Endothelial cell of umbilical vein (primary cell): ENCODE measurements around the gene SCML2. TPM values are rescaled to one million over a fixed set of nuclear protein-coding genes. Genes with fewer than 3 reads are reported as not detected.

ENCODE experiments used
- BruUV-seq: library from RNA; stranded (reverse); fragments of 400-500 nt; replicated peaks from 2 replicates; lab custom pipeline; 2021; lab: Mats Ljungman, UMichigan
- CTCF ChIA-PET: fragments of 300-600, 350-600 bp; sonication (Branson Sonifier 250); formaldehyde crosslinking; loops from one replicate; lab custom pipeline; 2021; ENCODE audit warnings: antibody characterized with exemption, inconsistent platforms; lab: Charles Lee
- POLR2A ChIA-PET: fragments of 300-600, 350-600 bp; sonication (Branson Sonifier 250); formaldehyde crosslinking; loops from one replicate; lab custom pipeline; 2021; ENCODE audit warnings: antibody characterized with exemption, inconsistent platforms; lab: Charles Lee
- DNase-seq: peaks from one replicate; pipeline ENCODE4 v3.0.0-alpha.2; 2011; ENCODE audit warnings: low read depth, low spot score
- FAIRE-seq: peaks from 2 replicates; lab custom pipeline; 2011; peaks lifted over from hg19 to GRCh38; lab: Jason Lieb, UNC
- H2AFZ ChIP-seq: 2 replicates; pipeline ENCODE4 v1.6.0; 2012; ENCODE audit warnings: low read depth, low read length, control low read depth, inconsistent platforms
- H3K27ac ChIP-seq: 2 replicates; pipeline ENCODE4 v1.5.1; 2011; ENCODE audit warnings: low read depth, mild to moderate bottlenecking, control low read depth, low read length, moderate library complexity; ENCODE audit not compliant: insufficient read depth
- H3K27me3 ChIP-seq, 2 experiments: 2 replicates each; pipeline versions ENCODE4 v1.6.0 to v1.6.1; 2011; ENCODE audit warnings: low read length in 2 of 2, mixed read lengths in 1 of 2; ENCODE audit not compliant: control insufficient read depth in 2 of 2, insufficient read depth in 2 of 2
- H3K36me3 ChIP-seq, 2 experiments: 2 replicates in 1 of 2; 3 replicates in 1 of 2; pipeline ENCODE4 v1.5.1; 2011; ENCODE audit warnings: low read length in 2 of 2, mild to moderate bottlenecking in 1 of 2, moderate library complexity in 1 of 2; ENCODE audit not compliant: control insufficient read depth in 2 of 2, insufficient read depth in 2 of 2; ENCODE audit errors: extremely low read depth in 1 of 2
- H3K4me1 ChIP-seq: 3 replicates; pipeline ENCODE4 v1.5.1; 2011; ENCODE audit warnings: mild to moderate bottlenecking, low read length; ENCODE audit not compliant: control insufficient read depth, insufficient read depth; ENCODE audit errors: extremely low read depth
- H3K4me2 ChIP-seq: 2 replicates; pipeline ENCODE4 v1.6.1; 2011; ENCODE audit warnings: low read length, control low read depth, mixed read lengths; ENCODE audit not compliant: insufficient read depth
- H3K4me3 ChIP-seq, 3 experiments: fragments of 200-600 bp in 1 of 3; sonication (generic), shearing (Covaris generic) in 1 of 3; replicated peaks in 1 of 3; 2 replicates each; pipeline ENCODE4 v1.5.1; 2011 to 2016; ENCODE audit warnings: control low read depth in 3 of 3, low read length in 3 of 3, mild to moderate bottlenecking in 2 of 3, inconsistent platforms in 1 of 3, low read depth in 1 of 3, moderate library complexity in 1 of 3; ENCODE audit not compliant: insufficient read depth in 1 of 3
- H3K79me2 ChIP-seq: 2 replicates; pipeline ENCODE4 v1.6.0; 2012; ENCODE audit warnings: low read length, inconsistent platforms; ENCODE audit not compliant: control insufficient read depth, insufficient read depth
- H3K9ac ChIP-seq: replicated peaks from 2 replicates; pipeline ENCODE3; 2011; ENCODE audit warnings: low read length, control low read depth; ENCODE audit not compliant: insufficient read depth; ENCODE audit errors: extremely low read depth
- H3K9me1 ChIP-seq: replicated peaks from 3 replicates; pipeline ENCODE4 v1.6.0; 2011; ENCODE audit warnings: mild to moderate bottlenecking, low read length; ENCODE audit not compliant: control insufficient read depth, insufficient read depth; ENCODE audit errors: extremely low read depth
- H3K9me3 ChIP-seq: replicated peaks from 2 replicates; pipeline ENCODE4 v1.5.1; 2012; ENCODE audit warnings: low read length, inconsistent platforms; ENCODE audit not compliant: control insufficient read depth, insufficient read depth
- H4K20me1 ChIP-seq: replicated peaks from 2 replicates; pipeline ENCODE3; 2011; ENCODE audit warnings: mild to moderate bottlenecking, low read length; ENCODE audit not compliant: control insufficient read depth, insufficient read depth; ENCODE audit errors: extremely low read depth
- CTCF ChIP-seq, 2 donors: IDR thresholded peaks; 1 replicate in 1 of 2; 2 replicates in 1 of 2; pipeline ENCODE4 v1.5.1; 2011; ENCODE audit warnings: low read length in 2 of 2, mild to moderate bottlenecking in 2 of 2, moderate library complexity in 2 of 2, control low read depth in 1 of 2, inconsistent platforms in 1 of 2, low read depth in 1 of 2; ENCODE audit not compliant: insufficient read depth in 1 of 2; ENCODE audit errors: extremely low read depth in 1 of 2
- EZH2 ChIP-seq: IDR thresholded peaks from 2 replicates; pipeline ENCODE4 v1.6.1; 2012; ENCODE audit warnings: borderline replicate concordance, low read depth, mild to moderate bottlenecking, moderate library complexity, low read length, inconsistent platforms; ENCODE audit not compliant: severe bottlenecking
- FOS ChIP-seq: IDR thresholded peaks from 2 replicates; pipeline ENCODE4 v1.6.1; 2011; ENCODE audit warnings: mild to moderate bottlenecking, low read length, moderate library complexity, borderline replicate concordance; ENCODE audit not compliant: insufficient read depth
- GATA2 ChIP-seq: IDR thresholded peaks from 2 replicates; pipeline ENCODE4 v1.7.0; 2011; ENCODE audit warnings: low read depth, mild to moderate bottlenecking, moderate library complexity, mixed read lengths, low read length; ENCODE audit not compliant: insufficient read length, insufficient read depth
- JUN ChIP-seq: IDR thresholded peaks from 2 replicates; pipeline ENCODE4 v1.6.1; 2011; ENCODE audit warnings: borderline replicate concordance, low read depth; ENCODE audit not compliant: insufficient read length, insufficient read depth
- MAX ChIP-seq: IDR thresholded peaks from 2 replicates; pipeline ENCODE4 v1.6.1; 2011; ENCODE audit not compliant: insufficient read depth, insufficient read length
- MYC ChIP-seq: IDR thresholded peaks from one replicate; pipeline ENCODE4 v1.6.1; 2011; ENCODE audit warnings: mild to moderate bottlenecking, low read depth, low read length
- POLR2A ChIP-seq: IDR thresholded peaks from 2 replicates; pipeline ENCODE4 v1.6.1; 2012; ENCODE audit warnings: low read depth, mild to moderate bottlenecking, control low read depth, low read length
- POLR2AphosphoS5 ChIP-seq: IDR thresholded peaks from 2 replicates; pipeline ENCODE4 v1.6.1; 2012; ENCODE audit warnings: low read depth, mild to moderate bottlenecking, control low read depth, low read length, moderate library complexity; ENCODE audit not compliant: insufficient read depth
- dilution Hi-C: fragments of 300-500 bp; cut with MboI; formaldehyde crosslinking; loops from one replicate; pipeline ENCODE4 v1.15.0; 2019; ENCODE audit warnings: low sequenced_read_pairs; ENCODE audit not compliant: extremely low pct_ligation_motif_present
- intact Hi-C: fragments of 100-400 bp; cut with micrococcal nuclease; formaldehyde crosslinking; loops from one replicate; pipeline ENCODE4 v1.10.0; 2022
- polyA plus RNA-seq, 4 experiments: library from polyadenylated mRNA; depleted of rRNA in 3 of 4; stranded (reverse) in 3 of 4; unstranded in 1 of 4; fragments of >200 nt; gene quantifications; 2 replicates each; pipeline versions ENCODE4 v1.2.1 to v1.2.3, GENCODE V29; 2011 to 2012; ENCODE audit warnings: missing spikeins in 1 of 4
- total RNA-seq: library from RNA; stranded (reverse); gene quantifications from 2 replicates; pipeline ENCODE4 v1.2.3, GENCODE V29; 2021

Gene SCML2
- total and polyA plus RNA-seq, 2 donors (not counting 3 experiments of a cell fraction or from before 2014, with no cell fraction given) = 1.4 to 2.7 TPM

- Histone ChIP-seq H2AFZ (no peak overlapping the region), H3K27ac (no peak overlapping the region), H3K9me1 (no peaks in the 10 kb centered on the region), H3K79me2 (no peaks in the 10 kb centered on the region), H3K4me2 (no peak overlapping the region), H3K36me3 (no peaks in the 10 kb centered on the region), H4K20me1 (no peaks in the 10 kb centered on the region), H3K27me3 (no peaks in the 10 kb centered on the region), H3K9me3 (no peaks in the 10 kb centered on the region), H3K4me3 (no peak overlapping the region), H3K4me1 (no peaks in the 10 kb centered on the region), H3K9ac (no peak overlapping the region)
- FAIRE-seq = no peak
- no peak for DNase-seq
- intact Hi-C loops = no loop called here
- TF ChIP-seq FOS (no peak), POLR2A (no peak), MAX (no peak), EZH2 (no peak), JUN (no peak), MYC (no peak), POLR2AphosphoS5 (no peak), GATA2 (no peak), CTCF (IDR thresholded peaks at IDR 0.05; ENCODE audit: extremely low read depth in 1 of 2, insufficient read depth in 1 of 2, low read depth in 1 of 2, low read length in 2 of 2) (no peak)
- ChIA-PET POLR2A (no interaction called here), CTCF (no interaction called here)
- BruUV-seq = no TSS peak
- dilution Hi-C loops = no loop called here
Observed at GRCh38 chrX:18255059-18255458, 99.4 kb downstream of the SCML2 start.
